Caco-2 (cell line): ENCODE data around the gene TMTC2. TPM values are rescaled to one million over a fixed set of nuclear protein-coding genes. Genes with fewer than 3 reads are reported as not detected.

Experiments
- BruUV-seq: library from RNA; stranded (reverse); fragments of 400-500 nt; replicated peaks from 2 replicates; lab custom pipeline; 2021; lab: Mats Ljungman, UMichigan
- CTCF ChIA-PET: fragments of 300-600 bp; sonication (Branson Sonifier 250); formaldehyde crosslinking; loops from one replicate; lab custom pipeline; 2022; ENCODE audit warnings: antibody characterized with exemption; lab: Charles Lee
- POLR2A ChIA-PET: fragments of 300-600 bp; sonication (Branson Sonifier 250); formaldehyde crosslinking; loops from one replicate; lab custom pipeline; 2022; ENCODE audit warnings: antibody characterized with exemption; lab: Charles Lee
- DNase-seq, 2 experiments: peaks; one replicate each; pipeline versions ENCODE4 v3.0.0 to v3.0.0-alpha.2; 2020 to 2022
- H3K27me3 ChIP-seq: replicated peaks from 2 replicates; pipeline ENCODE4 v1.6.0; 2011; ENCODE audit warnings: low read length; ENCODE audit not compliant: control insufficient read depth, insufficient read depth
- H3K36me3 ChIP-seq: 2 replicates; pipeline ENCODE4 v1.5.1; 2011; ENCODE audit warnings: low read length; ENCODE audit not compliant: control insufficient read depth, insufficient read depth
- H3K4me1 ChIP-seq: fragments of 250-450 bp; sonication (Bioruptor Pico); 2 replicates; pipeline ENCODE4 v1.5.1; 2020; ENCODE audit warnings: mild to moderate bottlenecking
- H3K4me3 ChIP-seq: 2 replicates; pipeline ENCODE4 v1.5.1; 2011; ENCODE audit warnings: low read depth, mild to moderate bottlenecking, control low read depth, low read length
- H3K9me3 ChIP-seq: fragments of 250-450 bp; sonication (Bioruptor Pico); 2 replicates; pipeline ENCODE4 v1.5.1; 2020; ENCODE audit warnings: mild to moderate bottlenecking, moderate library complexity
- H3K27ac Mint-ChIP-seq: one replicate; pipeline ENCODE4 v1.8.0; 2022; ENCODE audit warnings: mixed read lengths; ENCODE audit not compliant: unreplicated experiment
- H3K27me3 Mint-ChIP-seq: one replicate; pipeline ENCODE4 v1.8.0; 2022; ENCODE audit warnings: mixed read lengths; ENCODE audit not compliant: insufficient read depth, unreplicated experiment
- H3K36me3 Mint-ChIP-seq: one replicate; pipeline ENCODE4 v1.8.0; 2022; ENCODE audit warnings: mild to moderate bottlenecking, mixed read lengths; ENCODE audit not compliant: insufficient read depth, unreplicated experiment
- H3K4me1 Mint-ChIP-seq: one replicate; pipeline ENCODE4 v1.8.0; 2022; ENCODE audit warnings: low read depth, mixed read lengths; ENCODE audit not compliant: unreplicated experiment
- H3K4me3 Mint-ChIP-seq: one replicate; pipeline ENCODE4 v1.8.0; 2022; ENCODE audit warnings: mild to moderate bottlenecking, moderate library complexity, mixed read lengths; ENCODE audit not compliant: unreplicated experiment
- H3K9me3 Mint-ChIP-seq: one replicate; pipeline ENCODE4 v1.8.0; 2022; ENCODE audit warnings: mixed read lengths; ENCODE audit not compliant: unreplicated experiment
- intact Hi-C: fragments of 100-400 bp; cut with micrococcal nuclease; formaldehyde crosslinking; loops from one replicate; pipeline ENCODE4 v1.10.0; 2022; ENCODE audit not compliant: unreplicated experiment
- total RNA-seq: library from RNA; stranded (reverse); gene quantifications from 2 replicates; pipeline ENCODE4 v1.2.3, GENCODE V29; 2022
- TF ChIP-seq, protein P1 (sequence below), 2 experiments: fragments of 200-600 bp in 1 of 2; IDR thresholded peaks; 1 replicate in 1 of 2; 2 replicates in 1 of 2; pipeline versions ENCODE4 v1.5.1 to v1.8.0; 2011 to 2022; ENCODE audit warnings: antibody characterized with exemption in 1 of 2, control low read depth in 1 of 2, inconsistent platforms in 1 of 2, low read depth in 1 of 2, low read length in 1 of 2, mild to moderate bottlenecking in 1 of 2, moderate library complexity in 1 of 2; ENCODE audit not compliant: insufficient read depth in 1 of 2, severe bottlenecking in 1 of 2, unreplicated experiment in 1 of 2

The TMTC2 gene
- total RNA-seq, 1 experiment from 2014 or later: 2.2 TPM

GRCh38 chr12:83010169-83010804, 323.6 kb downstream of the TMTC2 start:
- Mint-ChIP-seq H3K36me3 (no peaks in the 10 kb centered on the region), H3K27ac (no peak overlapping the region), H3K4me3 (no peak overlapping the region), H3K9me3 (peaks cover 51% of the 10 kb centered on the region), H3K4me1 (no peaks in the 10 kb centered on the region), H3K27me3 (no peaks in the 10 kb centered on the region)
- H3K36me3 ChIP-seq: no peaks in the 10 kb centered on the region
- intact Hi-C loops: no loop called here
- H3K4me3 ChIP-seq: no peak overlapping the region
- POLR2A ChIA-PET: no interaction called here
- TF ChIP-seq, protein P1, sequence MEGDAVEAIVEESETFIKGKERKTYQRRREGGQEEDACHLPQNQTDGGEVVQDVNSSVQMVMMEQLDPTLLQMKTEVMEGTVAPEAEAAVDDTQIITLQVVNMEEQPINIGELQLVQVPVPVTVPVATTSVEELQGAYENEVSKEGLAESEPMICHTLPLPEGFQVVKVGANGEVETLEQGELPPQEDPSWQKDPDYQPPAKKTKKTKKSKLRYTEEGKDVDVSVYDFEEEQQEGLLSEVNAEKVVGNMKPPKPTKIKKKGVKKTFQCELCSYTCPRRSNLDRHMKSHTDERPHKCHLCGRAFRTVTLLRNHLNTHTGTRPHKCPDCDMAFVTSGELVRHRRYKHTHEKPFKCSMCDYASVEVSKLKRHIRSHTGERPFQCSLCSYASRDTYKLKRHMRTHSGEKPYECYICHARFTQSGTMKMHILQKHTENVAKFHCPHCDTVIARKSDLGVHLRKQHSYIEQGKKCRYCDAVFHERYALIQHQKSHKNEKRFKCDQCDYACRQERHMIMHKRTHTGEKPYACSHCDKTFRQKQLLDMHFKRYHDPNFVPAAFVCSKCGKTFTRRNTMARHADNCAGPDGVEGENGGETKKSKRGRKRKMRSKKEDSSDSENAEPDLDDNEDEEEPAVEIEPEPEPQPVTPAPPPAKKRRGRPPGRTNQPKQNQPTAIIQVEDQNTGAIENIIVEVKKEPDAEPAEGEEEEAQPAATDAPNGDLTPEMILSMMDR (IDR thresholded peaks at IDR 0.05; ENCODE audit: insufficient read depth in 1 of 2, low read depth in 1 of 2, low read length in 1 of 2, severe bottlenecking in 1 of 2, unreplicated experiment in 1 of 2): no peak
- CTCF ChIA-PET: no interaction called here
- H3K9me3 ChIP-seq: peaks cover 8% of the 10 kb centered on the region
- BruUV-seq: no TSS peak
- no peaks in the 10 kb centered on the region for H3K27me3 ChIP-seq
- H3K4me1 ChIP-seq: no peaks in the 10 kb centered on the region
- DNase-seq: no peak

- Mint-ChIP-seq H3K4me3 (no peak overlapping the region), H3K27ac (no peak overlapping the region), H3K9me3 (peaks cover 2% of the 10 kb centered on the region), H3K27me3 (no peaks in the 10 kb centered on the region), H3K36me3 (no peaks in the 10 kb centered on the region), H3K4me1 (no peaks in the 10 kb centered on the region)
- no peaks in the 10 kb centered on the region for H3K4me1 ChIP-seq
- BruUV-seq: no TSS peak
- DNase-seq: no peak
- no peak overlapping the region for H3K4me3 ChIP-seq
- intact Hi-C loops: no loop called here
- H3K9me3 ChIP-seq: peaks cover 3% of the 10 kb centered on the region
- POLR2A ChIA-PET: no interaction called here
- no peaks in the 10 kb centered on the region for H3K27me3 ChIP-seq
- TF ChIP-seq, protein P1 (IDR thresholded peaks at IDR 0.05; ENCODE audit: insufficient read depth in 1 of 2, low read depth in 1 of 2, low read length in 1 of 2, severe bottlenecking in 1 of 2, unreplicated experiment in 1 of 2): no peak
- H3K36me3 ChIP-seq: no peaks in the 10 kb centered on the region
- CTCF ChIA-PET: no interaction called here
These were observed 328.9 kb downstream of the TMTC2 start for GRCh38 chr12:83015390-83016217.

GRCh38 chr12:83016218-83016835, 329.6 kb downstream of the TMTC2 start:
- Mint-ChIP-seq H3K4me1 (no peaks in the 10 kb centered on the region), H3K27me3 (no peaks in the 10 kb centered on the region), H3K36me3 (no peaks in the 10 kb centered on the region), H3K9me3 (no peaks in the 10 kb centered on the region), H3K4me3 (no peak overlapping the region), H3K27ac (no peak overlapping the region)
- no peaks in the 10 kb centered on the region for H3K36me3 ChIP-seq
- POLR2A ChIA-PET: no interaction called here
- no peak overlapping the region for H3K4me3 ChIP-seq
- H3K9me3 ChIP-seq: no peaks in the 10 kb centered on the region
- CTCF ChIA-PET: no interaction called here
- no peaks in the 10 kb centered on the region for H3K27me3 ChIP-seq
- no TSS peak for BruUV-seq
- H3K4me1 ChIP-seq: no peaks in the 10 kb centered on the region
- intact Hi-C loops: no loop called here
- no peak for DNase-seq
- TF ChIP-seq, protein P1 (IDR thresholded peaks at IDR 0.05; ENCODE audit: insufficient read depth in 1 of 2, low read depth in 1 of 2, low read length in 1 of 2, severe bottlenecking in 1 of 2, unreplicated experiment in 1 of 2): no peak
